Choroid plexus epithelial cell (primary cell): ENCODE results near the gene DIS3L.
A peak's percentile ranks its signal among the peaks of the same experiment; 100 is the strongest.

Experiments used
- DNase-seq: peaks from one replicate; pipeline ENCODE4 v3.0.0-alpha.2; 2010; ENCODE audit warnings: low read depth
- H3K4me3 ChIP-seq: 2 replicates; pipeline ENCODE4 v1.5.1; 2011; ENCODE audit warnings: low read depth, mild to moderate bottlenecking, control low read depth, low read length, moderate library complexity
- CTCF ChIP-seq: conservative IDR thresholded peaks from 2 replicates; pipeline ENCODE4 v1.5.1; 2011; ENCODE audit warnings: low read depth, mild to moderate bottlenecking, control low read depth, inconsistent platforms, low read length, moderate library complexity

DIS3L gene

GRCh38 chr15:66264859-66265513, 28.4 kb upstream of the DIS3L start:
- no peak overlapping the region for H3K4me3 ChIP-seq
- DNase-seq = no peak
- no peak for TF ChIP-seq CTCF

- no peak overlapping the region for H3K4me3 ChIP-seq
- DNase-seq = peak; percentile 23
- no peak for TF ChIP-seq CTCF
These were observed 23.9 kb upstream of the DIS3L start for GRCh38 chr15:66269326-66270090.

- TF ChIP-seq CTCF = no peak
- H3K4me3 ChIP-seq = no peak overlapping the region
- no peak for DNase-seq
These were observed 22.4 kb upstream of the DIS3L start for GRCh38 chr15:66270932-66271331.

- no peak for DNase-seq
These were observed 18.0 kb upstream of the DIS3L start for GRCh38 chr15:66275352-66275751.

GRCh38 chr15:66276546-66276945, 16.8 kb upstream of the DIS3L start:
- TF ChIP-seq CTCF = no peak
- no peak overlapping the region for H3K4me3 ChIP-seq
- no peak for DNase-seq

More at GRCh38 chr15:66275352-66275751, 18.0 kb upstream of the DIS3L start:
- TF ChIP-seq CTCF = no peak
- no peak overlapping the region for H3K4me3 ChIP-seq

- TF ChIP-seq CTCF = no peak
- no peak for DNase-seq
- H3K4me3 ChIP-seq = no peak overlapping the region
These were observed 15.3 kb upstream of the DIS3L start for GRCh38 chr15:66278056-66278455.
